Fibroblast of gingiva (primary cell): ENCODE measurements around the gene PGLYRP2.
"Not testable (repeated sequence)": the region's sequence is repeated elsewhere in the genome, so short reads cannot be mapped to it uniquely, and the experiment has no call there.

Experiments used
- DNase-seq: peaks from one replicate; pipeline ENCODE4 v3.0.0-alpha.2; 2011; ENCODE audit warnings: low read depth

PGLYRP2 gene

GRCh38 chr19:15488489-15489226 is 9.4 kb upstream of the PGLYRP2 start:
- no peak for DNase-seq

- DNase-seq = no peak
Observed at GRCh38 chr19:15487038-15487437, 7.7 kb upstream of the PGLYRP2 start.

DNA sequence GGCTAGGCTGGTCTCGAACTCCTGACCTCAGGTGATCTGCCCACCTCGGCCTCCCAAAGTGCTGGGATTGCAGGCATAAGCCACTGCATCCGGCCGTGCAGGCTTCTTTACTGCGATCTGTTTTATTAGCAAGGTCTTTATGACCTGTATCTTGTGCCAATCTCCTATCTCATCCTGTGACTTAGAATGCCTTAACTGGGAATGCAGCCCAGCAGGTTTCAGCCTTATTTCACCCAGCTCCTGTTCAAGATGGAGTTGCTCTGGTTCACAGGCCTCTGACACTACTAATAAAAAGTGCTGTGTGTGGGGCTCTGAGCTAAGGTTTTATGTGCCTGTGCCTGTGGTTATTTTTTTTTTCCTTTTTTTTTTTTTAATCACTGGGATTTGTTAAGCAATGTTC is 6.5 kb upstream of the PGLYRP2 start:
- DNase-seq = not testable (repeated sequence)

DNA sequence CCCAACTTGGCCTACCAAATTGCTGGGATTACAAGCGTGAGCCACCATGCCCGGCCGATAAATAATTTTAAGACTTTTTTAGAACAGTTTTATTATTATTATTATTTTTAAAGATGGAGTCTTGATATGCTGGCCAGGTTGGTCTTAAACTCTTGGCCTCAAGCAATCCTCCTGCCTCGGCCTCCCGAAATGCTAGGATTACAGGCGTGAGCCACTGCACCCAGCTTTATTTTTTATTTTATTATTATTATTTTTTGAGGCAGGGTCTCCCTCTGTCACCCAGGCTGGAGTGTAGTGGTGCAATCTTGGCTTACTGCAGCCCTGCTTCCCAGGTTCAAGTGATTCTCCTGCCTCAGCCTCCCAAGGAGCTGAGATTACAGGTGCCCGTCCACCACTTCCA is 1.7 kb upstream of the PGLYRP2 start:
- DNase-seq = not testable (repeated sequence)

DNA sequence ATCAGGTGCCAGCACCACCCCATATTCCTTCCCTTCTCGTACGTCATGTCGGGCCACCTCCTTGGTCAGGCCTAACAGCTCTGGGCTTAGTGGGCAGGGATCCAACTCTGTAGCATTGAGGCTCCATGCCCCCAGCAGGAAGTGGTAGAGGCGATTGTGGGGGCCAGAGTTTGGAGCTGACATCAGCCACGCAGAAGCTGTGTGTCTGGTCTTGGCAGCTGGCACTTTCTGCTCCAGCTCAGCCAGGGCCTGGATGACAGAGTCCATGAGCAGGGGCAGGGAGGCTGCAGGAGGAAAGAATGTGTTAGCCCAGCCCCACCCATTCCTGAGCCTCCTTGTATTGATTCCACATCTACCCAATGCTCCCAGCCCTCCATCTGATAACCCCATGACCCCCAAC is 3.0 kb downstream of the PGLYRP2 start:
- no peak for DNase-seq

DNA sequence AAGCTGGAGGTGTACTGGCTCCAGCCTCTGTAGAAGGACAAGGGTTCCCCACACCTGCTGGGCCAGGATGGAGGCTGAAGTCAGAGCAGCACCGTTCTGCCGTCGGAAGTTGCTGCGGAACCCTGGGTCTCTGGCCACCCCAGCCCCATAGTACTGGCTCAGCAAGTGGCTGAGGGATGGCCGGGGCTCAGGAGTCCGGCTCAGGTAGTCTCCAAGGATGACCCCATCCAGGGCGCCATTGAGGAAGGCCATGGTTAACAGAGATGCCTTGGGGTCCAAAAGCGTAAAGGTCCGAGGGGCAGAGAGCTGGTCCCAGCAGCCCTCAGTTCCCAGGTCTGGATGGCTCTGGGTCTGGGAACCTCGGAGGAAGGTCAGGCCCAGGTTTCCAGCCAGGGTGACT is 3.7 kb downstream of the PGLYRP2 start:
- no peak for DNase-seq

- DNase-seq = no peak
Observed at GRCh38 chr19:15475169-15475568, 4.1 kb downstream of the PGLYRP2 start.

DNA sequence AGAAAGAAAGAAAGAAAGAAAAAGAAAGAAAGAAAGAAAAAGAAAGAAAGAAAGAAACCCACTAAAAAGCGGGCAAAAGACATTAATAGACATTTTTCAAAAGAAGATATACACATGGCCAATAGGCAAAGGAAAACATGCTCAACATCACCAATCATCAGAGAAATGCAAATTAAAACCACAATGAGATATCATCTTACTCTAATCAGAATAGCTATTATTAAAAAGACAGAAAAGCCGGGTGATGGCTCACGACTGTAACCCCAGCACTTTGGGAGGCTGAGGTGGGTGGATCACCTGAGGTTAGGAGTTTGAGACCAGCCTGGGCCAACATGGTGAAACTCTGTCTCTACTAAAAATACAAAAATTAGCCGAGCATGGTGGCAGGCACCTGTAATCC is 5.5 kb downstream of the PGLYRP2 start:
- DNase-seq = not testable (repeated sequence)

GRCh38 chr19:15471639-15472101 is 7.6 kb downstream of the PGLYRP2 start:
- no peak for DNase-seq

GRCh38 chr19:15469513-15470297 is 9.6 kb downstream of the PGLYRP2 start:
- DNase-seq = no peak

GRCh38 chr19:15468675-15469512 is 10.4 kb downstream of the PGLYRP2 start:
- DNase-seq = no peak

GRCh38 chr19:15467734-15468214 is 11.5 kb downstream of the PGLYRP2 start:
- DNase-seq = no peak

- peak; percentile 37 for DNase-seq
Observed at GRCh38 chr19:15466851-15467733, 12.2 kb downstream of the PGLYRP2 start.

GRCh38 chr19:15464394-15465385 is 14.6 kb downstream of the PGLYRP2 start, which contains the start of gene RASAL3:
Gene RASAL3, minus strand, starts transcription at chr19:15464544. Its CDS starts 186 bp downstream, at chr19:15464358.
- DNase-seq = no peak

- no peak for DNase-seq
Observed at GRCh38 chr19:15463861-15464371, 15.4 kb downstream of the PGLYRP2 start.

DNA sequence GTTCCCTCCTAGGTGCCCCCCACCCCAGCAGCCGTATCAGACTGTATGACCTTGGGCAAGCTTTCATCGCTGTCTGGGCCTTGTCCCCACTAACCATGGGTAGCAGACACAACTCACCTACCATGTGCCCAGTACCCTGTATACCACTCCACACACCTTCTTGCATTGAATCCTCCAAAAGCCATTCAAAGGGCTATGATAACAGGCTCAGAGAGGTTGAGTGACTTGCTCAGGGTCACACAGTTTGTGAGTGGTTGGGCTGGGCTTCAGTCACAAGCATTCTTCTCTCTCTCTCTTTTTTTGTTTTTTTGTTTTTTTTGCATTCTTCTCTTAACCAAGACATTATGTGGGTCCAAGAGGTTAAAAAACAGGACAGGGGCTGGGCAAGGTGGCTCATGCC is 17.6 kb downstream of the PGLYRP2 start:
- no peak for DNase-seq

DNA sequence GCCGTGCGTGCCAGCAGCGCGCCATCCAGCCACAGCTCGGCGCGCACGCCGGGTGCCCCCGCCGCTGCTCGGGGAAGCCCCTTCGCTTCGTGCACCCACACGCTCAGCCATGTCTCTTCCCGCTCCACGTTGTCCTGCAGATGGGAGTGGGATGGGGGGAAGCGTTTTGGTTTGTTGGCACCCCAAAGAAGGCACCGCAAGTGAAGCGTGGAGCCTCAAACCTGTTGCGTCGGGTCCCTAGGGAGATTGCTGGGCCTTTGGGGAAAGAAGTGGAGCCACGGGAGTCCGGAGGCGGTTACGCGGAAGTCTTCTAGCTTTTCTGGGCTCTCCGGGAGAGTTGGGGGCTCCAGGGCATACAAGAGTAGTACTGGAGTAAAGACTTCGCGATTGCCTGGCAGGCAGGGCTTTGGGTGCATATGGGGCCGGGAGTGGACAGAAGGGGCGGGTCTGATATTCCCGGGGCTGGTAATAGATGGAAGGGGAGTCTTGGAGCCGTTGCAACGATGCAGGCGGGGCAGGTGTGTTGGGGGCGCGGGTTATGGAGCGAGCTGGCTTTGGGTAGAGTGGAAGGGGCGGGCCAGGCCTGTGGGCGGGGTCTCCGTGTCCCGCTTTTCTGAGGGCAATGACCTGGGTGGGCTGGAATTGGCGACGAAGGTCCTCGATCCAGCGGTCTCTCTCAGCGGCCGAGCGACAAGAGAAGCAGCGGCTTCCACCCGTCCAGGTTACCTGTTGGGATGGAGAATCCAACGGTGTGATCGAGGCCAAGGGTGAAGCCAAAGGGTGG is 21.4 kb downstream of the PGLYRP2 start:
- DNase-seq = no peak

DNA sequence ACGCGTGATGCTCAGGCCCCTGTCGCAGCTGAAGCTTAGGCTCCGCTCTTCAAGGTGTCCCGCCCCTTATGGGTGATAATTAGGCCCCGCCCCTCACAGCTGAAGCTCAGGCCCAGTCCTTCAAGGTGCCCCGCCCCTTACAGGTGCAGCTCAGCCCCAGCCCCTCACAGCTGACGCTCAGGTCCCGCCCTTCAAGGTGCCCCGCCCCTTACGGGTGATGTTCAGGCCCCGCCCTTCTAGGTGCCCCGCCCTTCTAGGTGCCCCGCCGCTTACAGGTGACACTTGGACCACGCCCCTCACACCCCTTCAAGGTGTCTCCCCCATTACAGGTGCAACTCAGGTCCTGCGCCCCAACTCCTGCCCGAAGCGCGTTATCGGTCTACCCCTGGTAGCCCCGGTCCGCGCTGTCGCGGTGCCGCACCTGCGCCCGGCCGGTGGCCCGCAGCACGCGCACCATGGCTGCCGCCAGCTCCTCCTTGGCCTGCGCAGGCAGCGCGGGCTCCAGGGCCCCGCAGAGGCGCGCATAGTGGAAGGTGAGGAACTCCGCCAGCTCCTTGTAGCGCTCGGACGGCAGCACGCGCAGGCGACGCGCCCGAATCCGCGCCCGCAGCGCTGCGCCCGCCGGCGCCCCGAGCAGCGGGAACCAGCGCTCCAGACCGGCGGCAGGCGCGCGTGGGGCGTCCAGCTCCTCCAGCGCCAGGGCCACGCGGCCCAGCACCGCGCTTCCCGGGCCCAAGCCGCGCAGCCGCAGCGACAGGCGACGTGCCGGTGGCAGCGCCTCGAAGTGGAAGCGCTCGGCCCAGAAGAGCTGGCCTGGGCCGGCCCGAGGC is 22.2 kb downstream of the PGLYRP2 start:
- DNase-seq = no peak
